NB4 (cell line): Measurements from ENCODE around the gene BAIAP2.

Experiments used
- MAX ChIP-seq: IDR thresholded peaks from 2 replicates; pipeline ENCODE4 v1.6.1; 2011; ENCODE audit warnings: low read depth, low read length
- MYC ChIP-seq: IDR thresholded peaks from 2 replicates; pipeline ENCODE4 v1.6.1; 2011; ENCODE audit warnings: low read depth, low read length
- POLR2A ChIP-seq: IDR thresholded peaks from 2 replicates; pipeline ENCODE4 v1.6.1; 2011; ENCODE audit warnings: mild to moderate bottlenecking; ENCODE audit not compliant: insufficient read length; ENCODE audit errors: extremely low read depth
- TF ChIP-seq, protein P1 (sequence below): IDR thresholded peaks from one replicate; pipeline ENCODE4 v1.5.1; 2012; ENCODE audit warnings: low read depth, low read length

DNA sequence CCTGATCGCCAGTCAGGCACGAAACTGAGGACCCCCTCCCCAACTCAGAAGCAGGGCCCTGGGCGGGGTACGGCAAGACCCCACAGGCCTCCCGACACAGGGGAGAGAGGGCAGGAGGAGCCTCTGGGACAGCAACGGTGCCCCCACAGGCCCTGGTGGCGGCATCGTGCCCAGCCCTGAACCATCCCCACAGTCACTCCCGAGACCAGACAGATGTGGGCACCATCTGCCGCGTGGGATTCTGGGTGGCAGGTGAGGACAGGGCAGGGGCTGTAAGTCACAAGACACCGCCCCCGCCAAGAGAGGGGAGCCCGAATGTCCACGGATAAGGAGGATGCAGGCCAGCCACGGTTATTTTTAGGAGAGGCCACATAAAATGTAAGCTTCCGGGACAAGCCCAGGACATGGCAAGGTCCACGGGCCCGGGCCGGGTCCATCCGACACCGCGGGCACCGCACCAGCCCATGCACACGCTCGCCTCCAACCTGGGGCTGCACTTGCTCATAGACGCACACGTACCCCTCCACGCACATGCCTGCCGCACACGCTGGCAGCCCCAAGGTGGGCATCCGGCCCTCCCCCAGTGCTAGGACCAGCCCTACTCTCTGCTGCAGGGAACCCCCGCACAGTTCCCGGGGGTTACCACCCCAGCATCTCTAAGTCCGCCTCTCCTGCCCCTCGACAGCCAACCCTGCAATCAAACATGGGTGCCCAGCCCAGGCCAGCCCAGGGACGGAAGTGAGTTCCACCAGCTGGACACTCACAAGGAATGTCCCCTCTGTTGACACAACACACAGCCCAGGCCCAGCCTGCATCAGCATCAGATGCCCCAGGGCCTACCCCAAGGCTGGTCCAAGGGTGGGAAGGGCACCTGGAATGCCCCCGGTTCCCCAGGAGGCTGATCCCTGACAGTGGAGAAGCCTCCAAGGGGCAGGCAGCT is 122.2 kb downstream of the BAIAP2 start:
- TF ChIP-seq, protein P1, sequence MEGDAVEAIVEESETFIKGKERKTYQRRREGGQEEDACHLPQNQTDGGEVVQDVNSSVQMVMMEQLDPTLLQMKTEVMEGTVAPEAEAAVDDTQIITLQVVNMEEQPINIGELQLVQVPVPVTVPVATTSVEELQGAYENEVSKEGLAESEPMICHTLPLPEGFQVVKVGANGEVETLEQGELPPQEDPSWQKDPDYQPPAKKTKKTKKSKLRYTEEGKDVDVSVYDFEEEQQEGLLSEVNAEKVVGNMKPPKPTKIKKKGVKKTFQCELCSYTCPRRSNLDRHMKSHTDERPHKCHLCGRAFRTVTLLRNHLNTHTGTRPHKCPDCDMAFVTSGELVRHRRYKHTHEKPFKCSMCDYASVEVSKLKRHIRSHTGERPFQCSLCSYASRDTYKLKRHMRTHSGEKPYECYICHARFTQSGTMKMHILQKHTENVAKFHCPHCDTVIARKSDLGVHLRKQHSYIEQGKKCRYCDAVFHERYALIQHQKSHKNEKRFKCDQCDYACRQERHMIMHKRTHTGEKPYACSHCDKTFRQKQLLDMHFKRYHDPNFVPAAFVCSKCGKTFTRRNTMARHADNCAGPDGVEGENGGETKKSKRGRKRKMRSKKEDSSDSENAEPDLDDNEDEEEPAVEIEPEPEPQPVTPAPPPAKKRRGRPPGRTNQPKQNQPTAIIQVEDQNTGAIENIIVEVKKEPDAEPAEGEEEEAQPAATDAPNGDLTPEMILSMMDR, result no peak
- no peak for TF ChIP-seq POLR2A
- TF ChIP-seq MAX, result no peak
- no peak for TF ChIP-seq MYC
